Measurements from ENCODE around the gene MAGOH.

Gene MAGOH

GRCh38 chr1:53180226-53180625, 58.1 kb downstream of the MAGOH start:
- Histone ChIP-seq H3K4me1 (ENCODE audit: control insufficient read depth, insufficient read depth, low read length, poor library complexity, severe bottlenecking) (peaks cover 4% of the 10 kb centered on the region), H3K4me3 (ENCODE audit: insufficient read depth, low read depth, low read length, poor library complexity, severe bottlenecking) (no peak overlapping the region), H3K27ac (ENCODE audit: insufficient read depth, low read length, poor library complexity, severe bottlenecking) (no peak overlapping the region), H3K27me3 (replicated peaks; ENCODE audit: control insufficient read depth, insufficient read depth, low read length, poor library complexity, severe bottlenecking) (no peaks in the 10 kb centered on the region), H3K9me3 (ENCODE audit: control insufficient read depth, low read length) (no peaks in the 10 kb centered on the region), H3K36me3 (ENCODE audit: control insufficient read depth, insufficient read depth, low read length) (no peaks in the 10 kb centered on the region)
- DNase-seq: no peak

Data from effector memory CD4-positive, alpha-beta T cell (primary cell).